DND-41 (cell line): ENCODE measurements around the gene TPM1.

ENCODE experiments used
- ATAC-seq: fragments of 200-7000 bp; cut with Tn5 transposase; 3 replicates; pipeline ENCODE4 v1.9.1; 2021; ENCODE audit warnings: low read depth; ENCODE audit not compliant: insufficient read depth
- DNase-seq: peaks from one replicate; pipeline ENCODE4 v3.0.0-alpha.2; 2020
- H2AFZ ChIP-seq: 2 replicates; pipeline ENCODE4 v1.6.0; 2012; ENCODE audit warnings: low read depth, low read length
- H3K27ac ChIP-seq: 2 replicates; pipeline ENCODE4 v1.5.1; 2012; ENCODE audit warnings: low read length, inconsistent platforms
- H3K27me3 ChIP-seq: fragments of 200-600 bp; sonication (generic); 2 replicates; pipeline ENCODE4 v1.6.0; 2012; ENCODE audit warnings: low read length, mild to moderate bottlenecking, inconsistent platforms; ENCODE audit not compliant: insufficient read depth, poor library complexity
- H3K36me3 ChIP-seq: 2 replicates; pipeline ENCODE4 v1.5.1; 2012; ENCODE audit warnings: low read length, inconsistent platforms; ENCODE audit not compliant: insufficient read depth
- H3K4me1 ChIP-seq: 2 replicates; pipeline ENCODE4 v1.5.1; 2012; ENCODE audit warnings: mild to moderate bottlenecking, low read length; ENCODE audit not compliant: insufficient read depth
- H3K4me2 ChIP-seq: 2 replicates; pipeline ENCODE4 v1.6.0; 2012; ENCODE audit warnings: mild to moderate bottlenecking, moderate library complexity, low read length, inconsistent platforms; ENCODE audit not compliant: insufficient read depth
- H3K4me3 ChIP-seq, 2 experiments: fragments of 200-600 bp in 1 of 2; shearing (Covaris generic) in 1 of 2; 2 replicates each; pipeline ENCODE4 v1.5.1; 2012 to 2016; ENCODE audit warnings: inconsistent platforms in 2 of 2, low read length in 2 of 2, mild to moderate bottlenecking in 2 of 2, low read depth in 1 of 2, moderate library complexity in 1 of 2
- H3K79me2 ChIP-seq: 2 replicates; pipeline ENCODE4 v1.6.0; 2012; ENCODE audit warnings: low read length, inconsistent platforms; ENCODE audit not compliant: insufficient read depth
- H3K9ac ChIP-seq: 2 replicates; pipeline ENCODE4 v1.6.0; 2012; ENCODE audit warnings: low read depth, mild to moderate bottlenecking, inconsistent platforms, low read length, moderate library complexity
- H3K9me3 ChIP-seq: 2 replicates; pipeline ENCODE4 v1.5.1; 2012; ENCODE audit warnings: low read length, moderate library complexity, mild to moderate bottlenecking, inconsistent platforms; ENCODE audit not compliant: insufficient read depth, severe bottlenecking
- H4K20me1 ChIP-seq: 2 replicates; pipeline ENCODE4 v1.6.0; 2012; ENCODE audit warnings: low read length; ENCODE audit not compliant: insufficient read depth
- EZH2 ChIP-seq: IDR thresholded peaks from 3 replicates; pipeline ENCODE4 v1.6.1; 2012; ENCODE audit warnings: borderline replicate concordance, low read depth, mild to moderate bottlenecking, moderate library complexity, low read length, inconsistent platforms; ENCODE audit not compliant: severe bottlenecking
- TF ChIP-seq, protein P1 (sequence below): IDR thresholded peaks from 2 replicates; pipeline ENCODE4 v1.5.1; 2012; ENCODE audit warnings: borderline replicate concordance, low read length, moderate library complexity, mild to moderate bottlenecking; ENCODE audit not compliant: poor library complexity, severe bottlenecking; ENCODE audit errors: extremely low read depth

Gene TPM1

DNA sequence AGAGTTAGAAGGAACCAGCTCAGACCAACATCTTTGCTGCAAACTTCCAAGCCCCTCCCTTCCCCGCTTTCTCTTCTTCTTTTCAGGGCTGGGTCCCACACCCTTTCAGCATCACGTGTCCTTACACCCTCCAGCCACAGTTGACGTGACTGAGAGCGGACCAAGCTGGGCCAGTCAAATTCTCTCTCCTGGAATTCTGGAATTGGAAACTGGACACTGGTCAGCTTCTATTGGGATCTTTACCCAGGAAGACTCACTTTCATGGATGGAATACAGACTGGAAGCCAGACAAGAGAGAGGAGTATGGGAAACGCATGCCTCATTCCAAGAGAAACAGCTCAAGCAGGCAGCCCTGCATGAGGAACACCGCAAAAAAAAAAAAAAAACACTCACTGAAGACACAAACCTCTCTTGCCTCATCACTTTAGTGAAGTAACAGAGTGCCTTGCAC, 12.4 kb upstream of the TPM1 start:
- TF ChIP-seq, protein P1, sequence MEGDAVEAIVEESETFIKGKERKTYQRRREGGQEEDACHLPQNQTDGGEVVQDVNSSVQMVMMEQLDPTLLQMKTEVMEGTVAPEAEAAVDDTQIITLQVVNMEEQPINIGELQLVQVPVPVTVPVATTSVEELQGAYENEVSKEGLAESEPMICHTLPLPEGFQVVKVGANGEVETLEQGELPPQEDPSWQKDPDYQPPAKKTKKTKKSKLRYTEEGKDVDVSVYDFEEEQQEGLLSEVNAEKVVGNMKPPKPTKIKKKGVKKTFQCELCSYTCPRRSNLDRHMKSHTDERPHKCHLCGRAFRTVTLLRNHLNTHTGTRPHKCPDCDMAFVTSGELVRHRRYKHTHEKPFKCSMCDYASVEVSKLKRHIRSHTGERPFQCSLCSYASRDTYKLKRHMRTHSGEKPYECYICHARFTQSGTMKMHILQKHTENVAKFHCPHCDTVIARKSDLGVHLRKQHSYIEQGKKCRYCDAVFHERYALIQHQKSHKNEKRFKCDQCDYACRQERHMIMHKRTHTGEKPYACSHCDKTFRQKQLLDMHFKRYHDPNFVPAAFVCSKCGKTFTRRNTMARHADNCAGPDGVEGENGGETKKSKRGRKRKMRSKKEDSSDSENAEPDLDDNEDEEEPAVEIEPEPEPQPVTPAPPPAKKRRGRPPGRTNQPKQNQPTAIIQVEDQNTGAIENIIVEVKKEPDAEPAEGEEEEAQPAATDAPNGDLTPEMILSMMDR = no peak
- TF ChIP-seq EZH2 = no peak
- DNase-seq (no peak), ATAC-seq (no peak)
- H3K4me3 ChIP-seq = no peak overlapping the region
- no peak overlapping the region for H3K27ac ChIP-seq
- no peak overlapping the region for H3K9ac ChIP-seq
- no peaks in the 10 kb centered on the region for H3K9me3 ChIP-seq
- no peak overlapping the region for H3K4me2 ChIP-seq
- no peaks in the 10 kb centered on the region for H4K20me1 ChIP-seq
- no peaks in the 10 kb centered on the region for H3K27me3 ChIP-seq
- H3K4me1 ChIP-seq = no peaks in the 10 kb centered on the region
- H2AFZ ChIP-seq = no peak overlapping the region
- H3K36me3 ChIP-seq = no peaks in the 10 kb centered on the region
- H3K79me2 ChIP-seq = no peaks in the 10 kb centered on the region

DNA sequence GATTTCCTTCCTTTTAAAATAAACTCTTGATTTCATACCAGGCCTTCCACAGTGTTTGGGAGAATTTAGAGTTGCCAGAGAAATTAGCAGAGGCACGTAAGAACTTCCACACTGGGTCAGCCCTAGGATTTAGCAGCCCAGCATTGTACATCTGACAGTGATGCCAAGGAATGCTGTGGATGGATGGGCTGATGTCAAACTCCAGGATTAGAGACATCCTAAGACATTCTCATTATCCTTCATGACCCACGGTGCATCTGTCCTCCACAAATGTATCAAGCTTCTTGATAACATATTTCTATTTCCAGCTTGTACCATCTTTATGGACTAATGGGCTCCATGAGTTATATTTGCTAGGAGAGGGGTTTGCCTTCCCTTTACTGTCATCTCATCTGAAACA, 8.0 kb upstream of the TPM1 start:
- Histone ChIP-seq H3K4me2 (no peak overlapping the region), H3K9me3 (no peaks in the 10 kb centered on the region), H3K4me3 (no peak overlapping the region), H3K27me3 (no peaks in the 10 kb centered on the region), H2AFZ (no peak overlapping the region), H3K36me3 (no peaks in the 10 kb centered on the region), H3K79me2 (no peaks in the 10 kb centered on the region), H3K27ac (no peak overlapping the region), H3K4me1 (no peaks in the 10 kb centered on the region), H3K9ac (no peak overlapping the region), H4K20me1 (no peaks in the 10 kb centered on the region)
- TF ChIP-seq, protein P1 = no peak
- no peak for TF ChIP-seq EZH2
- DNase-seq (no peak), ATAC-seq (no peak)

GRCh38 chr15:63035253-63035652, 7.3 kb upstream of the TPM1 start:
- DNase-seq (no peak), ATAC-seq (no peak)
- no peaks in the 10 kb centered on the region for H3K4me1 ChIP-seq
- no peak overlapping the region for H3K9ac ChIP-seq
- H4K20me1 ChIP-seq = no peaks in the 10 kb centered on the region
- H3K27me3 ChIP-seq = peaks cover under 1% of the 10 kb centered on the region
- TF ChIP-seq, protein P1 = no peak
- no peak for TF ChIP-seq EZH2
- H2AFZ ChIP-seq = no peak overlapping the region
- H3K9me3 ChIP-seq = no peaks in the 10 kb centered on the region
- no peak overlapping the region for H3K4me3 ChIP-seq
- H3K4me2 ChIP-seq = no peak overlapping the region
- no peak overlapping the region for H3K27ac ChIP-seq
- H3K36me3 ChIP-seq = no peaks in the 10 kb centered on the region
- H3K79me2 ChIP-seq = no peaks in the 10 kb centered on the region

- Histone ChIP-seq H3K4me2 (no peak overlapping the region), H3K9ac (no peak overlapping the region), H3K79me2 (no peaks in the 10 kb centered on the region), H3K4me1 (no peaks in the 10 kb centered on the region), H3K4me3 (no peak overlapping the region), H3K27me3 (peaks cover 2% of the 10 kb centered on the region), H3K27ac (no peak overlapping the region), H3K36me3 (no peaks in the 10 kb centered on the region), H2AFZ (no peak overlapping the region), H4K20me1 (no peaks in the 10 kb centered on the region), H3K9me3 (no peaks in the 10 kb centered on the region)
- TF ChIP-seq, protein P1 = no peak
- TF ChIP-seq EZH2 = no peak
- ATAC-seq = no peak
- DNase-seq = no peak
Measured at GRCh38 chr15:63035977-63036376, 6.6 kb upstream of the TPM1 start.
